WI38 (cell line): ENCODE data around the gene INPP5K.
"Not testable (repeated sequence)": the region's sequence is repeated elsewhere in the genome, so short reads cannot be mapped to it uniquely, and the experiment has no call there.

ENCODE experiments used
- H3K4me3 ChIP-seq: 2 replicates; pipeline ENCODE4 v1.5.1; 2011; ENCODE audit warnings: low read depth, mild to moderate bottlenecking, control low read depth, low read length
- CTCF ChIP-seq: IDR thresholded peaks from 2 replicates; pipeline ENCODE4 v1.5.1; 2012; ENCODE audit warnings: low read depth, mild to moderate bottlenecking, control low read depth, low read length

Gene INPP5K

GRCh38 chr17:1541367-1541904 lies 25.0 kb upstream of the INPP5K start:
- no peak for TF ChIP-seq CTCF
- H3K4me3 ChIP-seq, result no peak overlapping the region

- no peak overlapping the region for H3K4me3 ChIP-seq
- no peak for TF ChIP-seq CTCF
Observed at GRCh38 chr17:1539811-1540210, 23.4 kb upstream of the INPP5K start.

GRCh38 chr17:1535737-1536136 lies 19.3 kb upstream of the INPP5K start:
- TF ChIP-seq CTCF, result no peak

GRCh38 chr17:1533661-1534325 lies 17.4 kb upstream of the INPP5K start:
- no peak overlapping the region for H3K4me3 ChIP-seq
- no peak for TF ChIP-seq CTCF

More at GRCh38 chr17:1535737-1536136, 19.3 kb upstream of the INPP5K start:
- H3K4me3 ChIP-seq, result no peak overlapping the region

GRCh38 chr17:1532836-1533602 lies 16.6 kb upstream of the INPP5K start:
- H3K4me3 ChIP-seq, result no peak overlapping the region
- TF ChIP-seq CTCF, result no peak

- H3K4me3 ChIP-seq, result no peak overlapping the region
- no peak for TF ChIP-seq CTCF
Observed at GRCh38 chr17:1529863-1530262, 13.5 kb upstream of the INPP5K start.

- H3K4me3 ChIP-seq, result not testable (repeated sequence)
Observed at GRCh38 chr17:1526876-1527275, 10.5 kb upstream of the INPP5K start.
